HCT116 (cell line): ENCODE measurements around the gene GCDH. TPM values are rescaled to one million over a fixed set of nuclear protein-coding genes. Genes with fewer than 3 reads are reported as not detected.

Experiments
- ATAC-seq: fragments of 200-7000 bp; cut with Tn5 transposase; 2 replicates; pipeline ENCODE4 v1.9.1; 2020; ENCODE audit warnings: mild to moderate bottlenecking, moderate library complexity
- BruUV-seq: library from RNA; stranded (reverse); fragments of 400-500 nt; replicated peaks from 2 replicates; lab custom pipeline; 2021; lab: Mats Ljungman, UMichigan
- CTCF ChIA-PET: fragments of 300-600 bp; sonication (Branson Sonifier 250); formaldehyde crosslinking; loops from one replicate; lab custom pipeline; 2021; ENCODE audit warnings: antibody characterized with exemption; lab: Charles Lee
- POLR2A ChIA-PET: fragments of 300-600, 350-600 bp; sonication (Branson Sonifier 250); formaldehyde crosslinking; loops from one replicate; lab custom pipeline; 2021; ENCODE audit warnings: antibody characterized with exemption; lab: Charles Lee
- RAD21 ChIA-PET, 2 experiments: fragments of 300-600 bp; sonication (Branson Sonifier 250); formaldehyde crosslinking; loops; one replicate each; lab custom pipeline; 2023; ENCODE audit warnings: low total read pairs in 2 of 2; ENCODE audit not compliant: uncharacterized antibody in 2 of 2, unreplicated experiment in 2 of 2, low non-redundant PET in 1 of 2; lab: Charles Lee
- DNase-seq: peaks from one replicate; pipeline ENCODE4 v3.0.0-alpha.2; 2010; ENCODE audit warnings: low read depth, low spot score
- H2AFZ ChIP-seq: fragments of 200-600 bp; shearing (Covaris generic), sonication (generic); 2 replicates; pipeline ENCODE4 v1.6.1; 2017; ENCODE audit warnings: low read depth, mixed run types, mixed read lengths, antibody characterized with exemption, low read length; ENCODE audit not compliant: poor library complexity, severe bottlenecking
- H3K27ac ChIP-seq: 2 replicates; pipeline ENCODE4 v1.5.1; 2012; ENCODE audit warnings: low read depth, low read length
- H3K27me3 ChIP-seq: fragments of 200-600 bp; sonication (generic); 2 replicates; pipeline ENCODE4 v1.6.1; 2016; ENCODE audit warnings: mixed run types, low read length, mixed read lengths; ENCODE audit not compliant: insufficient read depth
- H3K36me3 ChIP-seq, 2 experiments: fragments of 200-500 bp in 1 of 2; fragments of 200-600 bp in 1 of 2; sonication (Bioruptor generic) in 1 of 2; sonication (generic) in 1 of 2; 2 replicates each; pipeline versions ENCODE4 v1.5.1 to v1.6.1; 2014 to 2016; ENCODE audit warnings: low read length in 2 of 2, inconsistent platforms in 1 of 2, mixed read lengths in 1 of 2, mixed run types in 1 of 2; ENCODE audit not compliant: insufficient read depth in 2 of 2, control insufficient read depth in 1 of 2
- H3K4me1 ChIP-seq, 2 experiments: fragments of 200-600 bp in 1 of 2; sonication (generic) in 1 of 2; 2 replicates each; pipeline versions ENCODE4 v1.5.1 to v1.6.1; 2012 to 2017; ENCODE audit warnings: low read length in 2 of 2, inconsistent platforms in 1 of 2, mild to moderate bottlenecking in 1 of 2, mixed read lengths in 1 of 2, mixed run types in 1 of 2, moderate library complexity in 1 of 2; ENCODE audit not compliant: insufficient read depth in 2 of 2, control insufficient read depth in 1 of 2
- H3K4me2 ChIP-seq: fragments of 200-600 bp; sonication (generic); 2 replicates; pipeline ENCODE4 v1.6.1; 2017; ENCODE audit warnings: mixed run types, low read length, mixed read lengths
- H3K4me3 ChIP-seq, 2 experiments: fragments of 200-600 bp in 1 of 2; sonication (generic) in 1 of 2; replicated peaks in 1 of 2; 2 replicates each; pipeline ENCODE4 v1.5.1; 2011 to 2016; ENCODE audit warnings: low read length in 2 of 2, control low read depth in 1 of 2, low read depth in 1 of 2, mild to moderate bottlenecking in 1 of 2, mixed read lengths in 1 of 2, mixed run types in 1 of 2
- H3K79me2 ChIP-seq: fragments of 200-600 bp; sonication (generic); 2 replicates; pipeline ENCODE4 v1.6.1; 2017; ENCODE audit warnings: mild to moderate bottlenecking, mixed run types, low read length, moderate library complexity, mixed read lengths; ENCODE audit not compliant: insufficient read depth
- H3K9ac ChIP-seq: fragments of 200-600 bp; sonication (generic); 2 replicates; pipeline ENCODE4 v1.6.1; 2016; ENCODE audit warnings: low read length, mixed read lengths
- H3K9me2 ChIP-seq: fragments of 200-600 bp; sonication (generic), shearing (Covaris generic); 2 replicates; pipeline ENCODE4 v1.6.1; 2017; ENCODE audit warnings: mixed run types, mild to moderate bottlenecking, moderate library complexity; ENCODE audit not compliant: insufficient read depth
- H3K9me3 ChIP-seq, 2 experiments: fragments of 200-500 bp in 1 of 2; fragments of 200-600 bp in 1 of 2; sonication (Bioruptor generic) in 1 of 2; sonication (generic) in 1 of 2; 2 replicates each; pipeline ENCODE4 v1.6.1; 2014 to 2017; ENCODE audit warnings: low read length in 2 of 2, mixed read lengths in 2 of 2, inconsistent platforms in 1 of 2, low read depth in 1 of 2, mild to moderate bottlenecking in 1 of 2, mixed run types in 1 of 2, moderate library complexity in 1 of 2; ENCODE audit not compliant: control insufficient read depth in 1 of 2, insufficient read depth in 1 of 2
- H4K20me1 ChIP-seq: fragments of 200-600 bp; sonication (generic), shearing (Covaris generic); 2 replicates; pipeline ENCODE4 v1.6.1; 2017; ENCODE audit warnings: mixed run types, mild to moderate bottlenecking, moderate library complexity; ENCODE audit not compliant: insufficient read depth
- CBX3 ChIP-seq: IDR thresholded peaks from 2 replicates; pipeline ENCODE4 v1.6.1; 2012; ENCODE audit warnings: low read depth
- EGR1 ChIP-seq: IDR thresholded peaks from 2 replicates; pipeline ENCODE4 v1.6.1; 2012; ENCODE audit warnings: low read depth
- ELF1 ChIP-seq: IDR thresholded peaks from 2 replicates; pipeline ENCODE4 v1.6.1; 2012; ENCODE audit warnings: low read depth, borderline replicate concordance
- EZH2 ChIP-seq: fragments of 200-600 bp; sonication (generic); IDR thresholded peaks from 2 replicates; pipeline ENCODE4 v1.6.1; 2017; ENCODE audit warnings: antibody characterized with exemption, mixed run types
- EZH2phosphoT487 ChIP-seq: fragments of 200-600 bp; IDR thresholded peaks from 2 replicates; pipeline ENCODE4 v1.6.1; 2018; ENCODE audit warnings: antibody characterized with exemption, borderline replicate concordance
- FOSL1 ChIP-seq: IDR thresholded peaks from 2 replicates; pipeline ENCODE4 v1.6.1; 2012; ENCODE audit warnings: low read depth
- JUND ChIP-seq: IDR thresholded peaks from 2 replicates; pipeline ENCODE4 v1.6.1; 2012
- MAX ChIP-seq: IDR thresholded peaks from 2 replicates; pipeline ENCODE4 v1.6.1; 2012
- POLR2A ChIP-seq: IDR thresholded peaks from 2 replicates; pipeline ENCODE4 v1.7.0; 2011; ENCODE audit warnings: borderline replicate concordance; ENCODE audit not compliant: insufficient read depth, insufficient read length; ENCODE audit errors: extremely low read depth
- POLR2AphosphoS5 ChIP-seq: IDR thresholded peaks from 2 replicates; pipeline ENCODE4 v1.6.1; 2011; ENCODE audit warnings: mild to moderate bottlenecking, low read depth, low read length, moderate library complexity
- RAD21 ChIP-seq: IDR thresholded peaks from 2 replicates; pipeline ENCODE4 v1.6.1; 2012; ENCODE audit warnings: low read depth, mild to moderate bottlenecking
- SIN3A ChIP-seq: IDR thresholded peaks from 2 replicates; pipeline ENCODE4 v1.6.1; 2012; ENCODE audit warnings: low read depth
- SP1 ChIP-seq: IDR thresholded peaks from 2 replicates; pipeline ENCODE4 v1.6.1; 2012; ENCODE audit warnings: low read depth
- SRF ChIP-seq: IDR thresholded peaks from 2 replicates; pipeline ENCODE4 v1.6.1; 2012; ENCODE audit warnings: low read depth
- ZFX ChIP-seq: fragments of 450-650 bp; IDR thresholded peaks from 2 replicates; pipeline ENCODE4 v1.6.1; 2017
- ZNF274 ChIP-seq: fragments of 200-500 bp; sonication (Bioruptor generic); IDR thresholded peaks from 2 replicates; pipeline ENCODE4 v1.6.1; 2014; ENCODE audit warnings: mild to moderate bottlenecking, low read depth, low read length, inconsistent platforms
- intact Hi-C: fragments of 100-400 bp; cut with micrococcal nuclease; formaldehyde crosslinking; loops from 2 replicates; pipeline ENCODE4 v1.10.0; 2022
- total RNA-seq: library from RNA; stranded (reverse); gene quantifications from one replicate; pipeline ENCODE4 v1.2.1, GENCODE V29; 2021; ENCODE audit not compliant: unreplicated experiment
- TF ChIP-seq, protein P1 (sequence below): IDR thresholded peaks from 2 replicates; pipeline ENCODE4 v1.6.1; 2012; ENCODE audit warnings: low read depth
- TF ChIP-seq, protein P2 (sequence below): IDR thresholded peaks from 2 replicates; pipeline ENCODE4 v1.6.1; 2011; ENCODE audit warnings: mild to moderate bottlenecking, low read length, moderate library complexity; ENCODE audit not compliant: insufficient replicate concordance; ENCODE audit errors: extremely low read depth
- TF ChIP-seq, protein P3 (sequence below): IDR thresholded peaks from 2 replicates; pipeline ENCODE4 v1.6.1; 2012

The GCDH gene
- total RNA-seq, 1 experiment from 2014 or later = 23.2 TPM

GRCh38 chr19:12885749-12886650 is 5.0 kb upstream of the GCDH start (continued):
- TF ChIP-seq, protein P1, sequence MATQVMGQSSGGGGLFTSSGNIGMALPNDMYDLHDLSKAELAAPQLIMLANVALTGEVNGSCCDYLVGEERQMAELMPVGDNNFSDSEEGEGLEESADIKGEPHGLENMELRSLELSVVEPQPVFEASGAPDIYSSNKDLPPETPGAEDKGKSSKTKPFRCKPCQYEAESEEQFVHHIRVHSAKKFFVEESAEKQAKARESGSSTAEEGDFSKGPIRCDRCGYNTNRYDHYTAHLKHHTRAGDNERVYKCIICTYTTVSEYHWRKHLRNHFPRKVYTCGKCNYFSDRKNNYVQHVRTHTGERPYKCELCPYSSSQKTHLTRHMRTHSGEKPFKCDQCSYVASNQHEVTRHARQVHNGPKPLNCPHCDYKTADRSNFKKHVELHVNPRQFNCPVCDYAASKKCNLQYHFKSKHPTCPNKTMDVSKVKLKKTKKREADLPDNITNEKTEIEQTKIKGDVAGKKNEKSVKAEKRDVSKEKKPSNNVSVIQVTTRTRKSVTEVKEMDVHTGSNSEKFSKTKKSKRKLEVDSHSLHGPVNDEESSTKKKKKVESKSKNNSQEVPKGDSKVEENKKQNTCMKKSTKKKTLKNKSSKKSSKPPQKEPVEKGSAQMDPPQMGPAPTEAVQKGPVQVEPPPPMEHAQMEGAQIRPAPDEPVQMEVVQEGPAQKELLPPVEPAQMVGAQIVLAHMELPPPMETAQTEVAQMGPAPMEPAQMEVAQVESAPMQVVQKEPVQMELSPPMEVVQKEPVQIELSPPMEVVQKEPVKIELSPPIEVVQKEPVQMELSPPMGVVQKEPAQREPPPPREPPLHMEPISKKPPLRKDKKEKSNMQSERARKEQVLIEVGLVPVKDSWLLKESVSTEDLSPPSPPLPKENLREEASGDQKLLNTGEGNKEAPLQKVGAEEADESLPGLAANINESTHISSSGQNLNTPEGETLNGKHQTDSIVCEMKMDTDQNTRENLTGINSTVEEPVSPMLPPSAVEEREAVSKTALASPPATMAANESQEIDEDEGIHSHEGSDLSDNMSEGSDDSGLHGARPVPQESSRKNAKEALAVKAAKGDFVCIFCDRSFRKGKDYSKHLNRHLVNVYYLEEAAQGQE = no peak
- no peak for TF ChIP-seq EZH2phosphoT487
- TF ChIP-seq SIN3A = no peak
- TF ChIP-seq ELF1 = no peak
- TF ChIP-seq ZFX = no peak
- TF ChIP-seq EGR1 = no peak

DNA sequence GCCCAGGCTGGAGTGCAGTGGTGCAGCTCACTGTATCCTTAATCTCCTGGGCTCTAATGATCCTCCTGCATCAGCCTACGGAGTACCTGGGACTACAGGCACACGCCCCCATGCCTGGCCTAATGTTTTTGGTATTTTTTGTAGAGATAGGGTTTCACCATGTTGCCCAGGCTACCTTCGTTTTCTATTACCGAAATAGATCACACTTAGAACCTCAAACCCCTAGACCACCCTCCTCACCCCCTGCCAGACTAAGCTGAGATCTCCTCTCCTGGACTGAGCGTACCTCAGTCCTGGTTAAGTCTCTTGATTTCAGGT is 4.3 kb upstream of the GCDH start:
- H3K4me1 ChIP-seq = peaks cover 5 to 16% of the 10 kb centered on the region in 2 experiments; a peak in 3 of 4 replicates
- H3K9ac ChIP-seq = no peak overlapping the region
- H3K9me3 ChIP-seq = peaks cover 0 to 14% of the 10 kb centered on the region in 2 experiments; a peak in 2 of 4 replicates
- H3K9me2 ChIP-seq = no peaks in the 10 kb centered on the region
- CTCF ChIA-PET = no interaction called here
- H3K4me3 ChIP-seq = no peak overlapping the region
- DNase-seq = no peak
- no peak for TF ChIP-seq RAD21
- TF ChIP-seq POLR2A = no peak
- TF ChIP-seq CBX3 = no peak
- no peak for TF ChIP-seq EZH2
- TF ChIP-seq EZH2phosphoT487 = no peak
- TF ChIP-seq, protein P2, sequence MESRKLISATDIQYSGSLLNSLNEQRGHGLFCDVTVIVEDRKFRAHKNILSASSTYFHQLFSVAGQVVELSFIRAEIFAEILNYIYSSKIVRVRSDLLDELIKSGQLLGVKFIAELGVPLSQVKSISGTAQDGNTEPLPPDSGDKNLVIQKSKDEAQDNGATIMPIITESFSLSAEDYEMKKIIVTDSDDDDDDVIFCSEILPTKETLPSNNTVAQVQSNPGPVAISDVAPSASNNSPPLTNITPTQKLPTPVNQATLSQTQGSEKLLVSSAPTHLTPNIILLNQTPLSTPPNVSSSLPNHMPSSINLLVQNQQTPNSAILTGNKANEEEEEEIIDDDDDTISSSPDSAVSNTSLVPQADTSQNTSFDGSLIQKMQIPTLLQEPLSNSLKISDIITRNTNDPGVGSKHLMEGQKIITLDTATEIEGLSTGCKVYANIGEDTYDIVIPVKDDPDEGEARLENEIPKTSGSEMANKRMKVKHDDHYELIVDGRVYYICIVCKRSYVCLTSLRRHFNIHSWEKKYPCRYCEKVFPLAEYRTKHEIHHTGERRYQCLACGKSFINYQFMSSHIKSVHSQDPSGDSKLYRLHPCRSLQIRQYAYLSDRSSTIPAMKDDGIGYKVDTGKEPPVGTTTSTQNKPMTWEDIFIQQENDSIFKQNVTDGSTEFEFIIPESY = no peak
- TF ChIP-seq SRF = no peak
- no peak for TF ChIP-seq SP1
- no peak for TF ChIP-seq MAX
- no peak for TF ChIP-seq FOSL1
- TF ChIP-seq, protein P3, sequence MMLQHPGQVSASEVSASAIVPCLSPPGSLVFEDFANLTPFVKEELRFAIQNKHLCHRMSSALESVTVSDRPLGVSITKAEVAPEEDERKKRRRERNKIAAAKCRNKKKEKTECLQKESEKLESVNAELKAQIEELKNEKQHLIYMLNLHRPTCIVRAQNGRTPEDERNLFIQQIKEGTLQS = no peak
- no peak for TF ChIP-seq ELF1
- no peak for TF ChIP-seq POLR2AphosphoS5
- TF ChIP-seq ZNF274 = no peak
- no peak for TF ChIP-seq JUND
- H3K27me3 ChIP-seq = no peaks in the 10 kb centered on the region
- H3K4me2 ChIP-seq = no peak overlapping the region
- H3K27ac ChIP-seq = no peak overlapping the region
- H4K20me1 ChIP-seq = no peaks in the 10 kb centered on the region
- POLR2A ChIA-PET = no interaction called here
- peaks cover 4% of the 10 kb centered on the region; the same call in 1 of the 2 replicates for H3K79me2 ChIP-seq
- BruUV-seq = no TSS peak
- H2AFZ ChIP-seq = no peak overlapping the region
- no peaks in the 10 kb centered on the region for H3K36me3 ChIP-seq
- no peak for ATAC-seq
- intact Hi-C loops = no loop called here
- RAD21 ChIA-PET = no interaction called here
